ENCODE data around the gene CDHR5. TPM values are rescaled to one million over a fixed set of nuclear protein-coding genes. Genes with fewer than 3 reads are reported as not detected.
"Not testable (repeated sequence)": the region's sequence is repeated elsewhere in the genome, so short reads cannot be mapped to it uniquely, and the experiment has no call there.

Gene CDHR5, protein sequence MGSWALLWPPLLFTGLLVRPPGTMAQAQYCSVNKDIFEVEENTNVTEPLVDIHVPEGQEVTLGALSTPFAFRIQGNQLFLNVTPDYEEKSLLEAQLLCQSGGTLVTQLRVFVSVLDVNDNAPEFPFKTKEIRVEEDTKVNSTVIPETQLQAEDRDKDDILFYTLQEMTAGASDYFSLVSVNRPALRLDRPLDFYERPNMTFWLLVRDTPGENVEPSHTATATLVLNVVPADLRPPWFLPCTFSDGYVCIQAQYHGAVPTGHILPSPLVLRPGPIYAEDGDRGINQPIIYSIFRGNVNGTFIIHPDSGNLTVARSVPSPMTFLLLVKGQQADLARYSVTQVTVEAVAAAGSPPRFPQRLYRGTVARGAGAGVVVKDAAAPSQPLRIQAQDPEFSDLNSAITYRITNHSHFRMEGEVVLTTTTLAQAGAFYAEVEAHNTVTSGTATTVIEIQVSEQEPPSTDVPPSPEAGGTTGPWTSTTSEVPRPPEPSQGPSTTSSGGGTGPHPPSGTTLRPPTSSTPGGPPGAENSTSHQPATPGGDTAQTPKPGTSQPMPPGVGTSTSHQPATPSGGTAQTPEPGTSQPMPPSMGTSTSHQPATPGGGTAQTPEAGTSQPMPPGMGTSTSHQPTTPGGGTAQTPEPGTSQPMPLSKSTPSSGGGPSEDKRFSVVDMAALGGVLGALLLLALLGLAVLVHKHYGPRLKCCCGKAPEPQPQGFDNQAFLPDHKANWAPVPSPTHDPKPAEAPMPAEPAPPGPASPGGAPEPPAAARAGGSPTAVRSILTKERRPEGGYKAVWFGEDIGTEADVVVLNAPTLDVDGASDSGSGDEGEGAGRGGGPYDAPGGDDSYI
- total RNA-seq: not detected in 2 replicates

GRCh38 chr11:624705-625635 is at the start of gene CDHR5:
CDHR5 (minus strand) TSS chr11:624955; CDS start chr11:624902, 53 bp downstream.
- no peak for DNase-seq (ENCODE audit: low read depth in 2 of 2)

- DNase-seq (ENCODE audit: low read depth in 2 of 2): no peak
Observed at GRCh38 chr11:674406-674805, 49.7 kb upstream of the CDHR5 start.

- DNase-seq (ENCODE audit: low read depth in 2 of 2): no peak
Observed at GRCh38 chr11:673866-674265, 49.1 kb upstream of the CDHR5 start.

- DNase-seq (ENCODE audit: low read depth in 2 of 2): no peak
Observed at GRCh38 chr11:665704-666281, 41.0 kb upstream of the CDHR5 start.

GRCh38 chr11:665062-665703 is 40.4 kb upstream of the CDHR5 start:
- DNase-seq (ENCODE audit: low read depth in 2 of 2): no peak

- DNase-seq (ENCODE audit: low read depth in 2 of 2): peak; percentile 46 to 68
Observed at GRCh38 chr11:662689-663274, 38.0 kb upstream of the CDHR5 start.

GRCh38 chr11:660681-661444 is 36.1 kb upstream of the CDHR5 start:
- DNase-seq (ENCODE audit: low read depth in 2 of 2): no peak

DNA sequence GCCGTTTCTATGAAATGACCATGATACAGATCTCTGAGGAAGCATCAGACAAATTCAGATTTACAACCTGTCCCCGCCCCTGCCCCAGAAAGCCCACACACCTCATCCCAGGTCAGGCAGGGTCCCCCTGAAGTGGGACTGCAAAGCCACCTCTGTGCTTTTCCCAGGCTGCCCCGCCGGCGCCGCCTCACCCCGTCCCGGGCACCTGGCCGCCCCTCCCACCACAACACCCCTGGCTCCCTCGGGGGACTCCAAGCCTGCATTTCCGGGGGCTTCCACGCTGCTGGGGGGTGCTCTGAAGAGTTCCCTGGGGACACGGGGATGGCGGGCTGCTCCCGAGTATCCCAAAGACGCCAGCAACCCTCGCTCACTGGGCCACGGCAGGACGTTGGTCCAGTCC is 35.5 kb upstream of the CDHR5 start:
- no peak for DNase-seq (ENCODE audit: low read depth in 2 of 2)

GRCh38 chr11:659532-660085 is 34.9 kb upstream of the CDHR5 start:
- DNase-seq (ENCODE audit: low read depth in 2 of 2): no peak

GRCh38 chr11:657691-658126 is 33.0 kb upstream of the CDHR5 start:
- DNase-seq (ENCODE audit: low read depth in 2 of 2): no peak

DNA sequence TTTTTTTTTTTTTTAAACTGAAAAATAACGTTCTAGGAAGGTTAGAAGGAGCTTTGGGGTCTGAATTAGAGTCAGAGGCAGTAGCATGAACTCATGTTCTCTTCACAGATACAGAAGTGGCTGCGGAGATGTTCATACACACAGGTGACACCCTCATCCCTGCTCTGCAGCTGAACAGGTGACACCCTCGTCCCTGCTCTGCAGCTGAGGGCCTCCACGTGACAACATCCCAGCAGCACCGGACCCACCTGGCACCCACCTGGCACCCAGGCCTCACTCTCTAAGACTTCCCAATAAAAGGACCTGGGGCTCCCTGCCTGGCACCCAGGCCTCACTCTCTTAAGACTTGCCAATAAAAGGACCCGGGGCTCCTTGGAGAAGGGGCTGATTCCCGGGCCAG is 32.1 kb upstream of the CDHR5 start:
- no peak for DNase-seq (ENCODE audit: low read depth in 2 of 2)

GRCh38 chr11:656426-656825 is 31.7 kb upstream of the CDHR5 start:
- no peak for DNase-seq (ENCODE audit: low read depth in 2 of 2)

DNA sequence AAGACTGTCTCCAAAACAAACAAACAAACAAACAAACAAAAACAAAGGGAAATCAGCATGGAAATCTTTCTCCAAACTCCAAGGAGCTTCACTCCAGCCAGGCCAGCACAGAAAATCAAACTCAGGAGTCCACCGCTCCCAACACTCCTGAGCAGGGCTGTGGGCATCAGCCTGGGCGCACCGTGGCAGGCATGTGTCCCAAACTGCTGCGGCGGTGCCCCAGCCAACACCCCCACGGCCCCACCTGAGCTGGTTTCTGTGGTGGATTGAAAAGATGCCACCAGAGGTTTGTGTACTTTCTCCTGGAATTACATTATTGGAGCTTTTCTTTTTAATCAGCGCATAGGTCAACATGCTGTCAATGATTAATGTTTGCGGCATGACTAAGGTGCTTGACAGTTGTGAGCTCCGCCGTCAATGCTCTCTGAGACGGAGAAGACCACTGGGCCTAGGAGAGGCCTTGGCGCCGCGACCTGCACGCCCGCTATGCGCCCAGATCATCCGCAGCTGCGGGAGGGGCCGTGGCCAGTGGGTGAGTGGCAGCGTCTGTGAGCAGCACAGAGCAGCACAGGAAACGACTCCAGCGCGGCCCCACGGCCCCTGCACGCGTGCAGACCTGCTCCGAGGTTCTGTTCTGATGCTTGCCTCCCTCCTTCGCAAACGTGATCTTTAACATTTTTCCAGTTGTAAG is 30.4 kb upstream of the CDHR5 start:
- DNase-seq (ENCODE audit: low read depth in 2 of 2): no peak

- not testable (repeated sequence) for DNase-seq (ENCODE audit: low read depth in 2 of 2)
Observed at GRCh38 chr11:654444-654843, 29.7 kb upstream of the CDHR5 start.

- DNase-seq (ENCODE audit: low read depth in 2 of 2): no peak
Observed at GRCh38 chr11:653837-654236, 29.1 kb upstream of the CDHR5 start.

GRCh38 chr11:653136-653535 is 28.4 kb upstream of the CDHR5 start:
- not testable (repeated sequence) for DNase-seq (ENCODE audit: low read depth in 2 of 2)

DNA sequence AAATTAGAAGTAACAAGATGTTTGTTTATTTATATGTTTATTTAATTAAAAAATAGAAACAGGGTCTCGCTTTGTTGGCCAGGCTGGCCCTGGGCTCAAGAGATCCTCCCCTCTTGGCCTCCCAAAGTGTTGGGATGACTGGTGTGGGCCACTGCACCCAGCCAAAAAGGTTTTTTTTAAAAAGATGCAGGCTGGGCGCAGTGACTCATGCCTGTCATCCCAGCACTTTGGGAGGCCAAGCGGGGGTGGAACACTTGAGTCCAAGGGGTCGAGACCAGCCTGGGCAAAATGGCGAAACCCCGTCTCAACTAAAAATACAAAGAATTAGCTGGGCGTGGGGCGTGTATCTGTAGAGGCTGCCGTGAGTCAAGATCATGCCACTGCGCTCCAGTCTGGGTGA is 25.7 kb upstream of the CDHR5 start:
- no peak for DNase-seq (ENCODE audit: low read depth in 2 of 2)

GRCh38 chr11:647672-648158 is 23.0 kb upstream of the CDHR5 start:
- not testable (repeated sequence) for DNase-seq (ENCODE audit: low read depth in 2 of 2)
